Fibroblast of the aortic adventitia (primary cell): ENCODE measurements around the gene CALCOCO1. TPM values are rescaled to one million over a fixed set of nuclear protein-coding genes. Genes with fewer than 3 reads are reported as not detected.

Experiments
- DNase-seq: peaks from one replicate; pipeline ENCODE4 v3.0.0-alpha.2; 2010; ENCODE audit warnings: low read depth
- H3K4me3 ChIP-seq: 2 replicates; pipeline ENCODE4 v1.5.1; 2011; ENCODE audit warnings: low read depth, mild to moderate bottlenecking, control low read depth, low read length, moderate library complexity
- total RNA-seq: library from RNA; depleted of rRNA; stranded (reverse); fragments of >200 nt; gene quantifications from 2 replicates; pipeline ENCODE4 v1.2.3, GENCODE V29; 2012; ENCODE audit warnings: low replicate concordance
- TF ChIP-seq, protein P1 (sequence below): IDR thresholded peaks from 2 replicates; pipeline ENCODE4 v1.5.1; 2011; ENCODE audit warnings: mild to moderate bottlenecking, low read length, control low read depth, inconsistent platforms; ENCODE audit not compliant: insufficient read depth

The CALCOCO1 gene
- total RNA-seq, 1 donor = 96.2 TPM

DNA sequence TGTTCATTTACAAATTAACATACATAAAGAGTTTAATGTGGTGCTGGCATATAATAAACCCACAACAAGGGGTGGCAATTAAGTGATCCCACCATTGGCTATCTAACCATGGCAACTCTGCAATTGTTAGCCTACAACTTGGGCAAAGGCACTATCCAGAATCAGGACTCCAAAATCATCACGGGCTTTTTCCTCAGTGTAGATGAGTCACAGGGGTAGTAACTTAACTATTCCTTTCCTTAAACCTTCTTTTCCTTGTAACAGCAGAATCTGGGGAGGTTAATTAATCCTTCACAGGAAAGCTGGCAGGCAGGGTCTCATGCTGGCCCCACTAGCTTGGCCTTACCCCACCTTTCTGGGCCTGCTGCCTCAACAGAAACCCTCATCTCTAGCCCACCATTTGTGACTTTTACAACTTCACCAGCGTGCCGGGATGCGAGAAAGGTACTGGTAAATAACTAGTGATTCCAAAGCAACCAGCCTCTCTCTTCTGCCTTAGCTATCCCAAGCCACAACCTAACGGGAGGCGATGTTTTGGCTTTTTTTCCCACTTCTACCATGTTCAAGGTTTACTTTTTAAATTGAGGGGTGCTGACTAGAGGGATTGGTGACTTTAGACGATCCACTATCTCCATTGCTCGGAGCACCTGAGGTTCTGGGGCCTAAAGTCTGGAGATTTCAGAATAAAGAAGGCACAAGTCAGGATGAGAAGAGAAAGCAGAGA is 52.1 kb downstream of the CALCOCO1 start:
- H3K4me3 ChIP-seq = peak overlapping the region; percentile 99
- TF ChIP-seq, protein P1, sequence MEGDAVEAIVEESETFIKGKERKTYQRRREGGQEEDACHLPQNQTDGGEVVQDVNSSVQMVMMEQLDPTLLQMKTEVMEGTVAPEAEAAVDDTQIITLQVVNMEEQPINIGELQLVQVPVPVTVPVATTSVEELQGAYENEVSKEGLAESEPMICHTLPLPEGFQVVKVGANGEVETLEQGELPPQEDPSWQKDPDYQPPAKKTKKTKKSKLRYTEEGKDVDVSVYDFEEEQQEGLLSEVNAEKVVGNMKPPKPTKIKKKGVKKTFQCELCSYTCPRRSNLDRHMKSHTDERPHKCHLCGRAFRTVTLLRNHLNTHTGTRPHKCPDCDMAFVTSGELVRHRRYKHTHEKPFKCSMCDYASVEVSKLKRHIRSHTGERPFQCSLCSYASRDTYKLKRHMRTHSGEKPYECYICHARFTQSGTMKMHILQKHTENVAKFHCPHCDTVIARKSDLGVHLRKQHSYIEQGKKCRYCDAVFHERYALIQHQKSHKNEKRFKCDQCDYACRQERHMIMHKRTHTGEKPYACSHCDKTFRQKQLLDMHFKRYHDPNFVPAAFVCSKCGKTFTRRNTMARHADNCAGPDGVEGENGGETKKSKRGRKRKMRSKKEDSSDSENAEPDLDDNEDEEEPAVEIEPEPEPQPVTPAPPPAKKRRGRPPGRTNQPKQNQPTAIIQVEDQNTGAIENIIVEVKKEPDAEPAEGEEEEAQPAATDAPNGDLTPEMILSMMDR = no peak
- DNase-seq = peak; percentile 22

DNA sequence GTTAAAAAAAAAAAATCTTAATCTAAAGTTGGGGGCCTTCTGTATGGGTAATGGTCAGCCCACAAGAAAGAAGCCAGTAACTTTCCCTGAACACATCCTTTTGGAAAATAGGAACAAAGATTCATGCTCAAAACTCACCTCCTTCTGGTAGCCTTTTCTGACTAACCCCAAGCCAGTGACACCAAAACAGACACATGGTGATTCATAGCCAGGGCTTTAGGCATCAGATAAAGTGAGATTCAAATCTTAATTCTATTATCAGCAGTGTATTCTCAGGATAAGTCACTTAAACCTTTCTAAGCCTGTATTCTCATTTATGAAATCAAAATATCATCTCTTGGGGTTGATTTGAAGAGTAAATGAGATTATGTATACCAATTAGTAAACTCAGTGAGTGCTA is 56.3 kb downstream of the CALCOCO1 start:
- DNase-seq = no peak
- H3K4me3 ChIP-seq = no peak overlapping the region
- TF ChIP-seq, protein P1 = no peak

- no peak overlapping the region for H3K4me3 ChIP-seq
- TF ChIP-seq, protein P1 = no peak
- no peak for DNase-seq
Measured at GRCh38 chr12:53670308-53670707, 56.9 kb downstream of the CALCOCO1 start.

DNA sequence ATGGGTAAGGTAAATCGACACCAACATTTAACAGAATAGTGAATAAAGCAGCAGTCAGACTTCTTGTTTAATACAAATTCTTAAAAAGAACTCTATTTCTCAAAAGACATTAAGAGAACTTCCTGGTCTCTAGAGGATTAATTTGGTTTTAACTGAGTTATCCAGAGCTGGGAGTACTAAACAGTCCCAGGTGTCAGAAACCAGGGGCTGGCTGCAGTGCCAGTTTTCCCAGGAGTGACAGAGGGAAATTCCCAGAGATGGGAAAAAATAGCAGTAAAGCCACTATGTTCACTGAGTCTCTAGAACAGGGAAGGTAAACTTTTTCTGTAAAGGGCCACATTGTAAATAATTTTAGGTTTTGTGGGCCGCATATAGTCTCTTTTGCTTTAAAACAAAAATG is 60.2 kb downstream of the CALCOCO1 start:
- DNase-seq = no peak
- H3K4me3 ChIP-seq = no peak overlapping the region
- TF ChIP-seq, protein P1 = no peak

GRCh38 chr12:53664936-53665335 is 62.3 kb downstream of the CALCOCO1 start:
- DNase-seq = no peak
- TF ChIP-seq, protein P1 = no peak
- H3K4me3 ChIP-seq = no peak overlapping the region

DNA sequence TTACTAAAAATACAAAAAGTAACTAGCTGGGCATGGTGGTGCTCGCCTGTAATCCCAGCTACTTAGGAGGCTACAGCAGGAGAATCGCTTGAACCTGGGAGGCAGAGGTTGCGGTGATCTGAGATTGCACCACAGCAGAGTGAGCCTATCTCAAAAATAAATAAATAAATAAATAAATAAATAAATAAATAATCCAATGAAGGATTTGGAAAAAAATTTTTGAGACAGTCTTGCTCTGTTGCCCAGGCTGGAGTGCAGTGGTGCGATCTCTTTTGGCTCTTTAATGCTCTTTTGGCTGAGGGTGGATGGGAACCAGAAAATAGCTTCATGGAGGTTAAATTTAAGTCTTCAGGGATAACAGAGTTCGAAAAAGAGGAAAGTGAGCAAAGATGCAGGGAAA is 63.1 kb downstream of the CALCOCO1 start:
- DNase-seq = no peak
- no peak overlapping the region for H3K4me3 ChIP-seq
- TF ChIP-seq, protein P1 = no peak

DNA sequence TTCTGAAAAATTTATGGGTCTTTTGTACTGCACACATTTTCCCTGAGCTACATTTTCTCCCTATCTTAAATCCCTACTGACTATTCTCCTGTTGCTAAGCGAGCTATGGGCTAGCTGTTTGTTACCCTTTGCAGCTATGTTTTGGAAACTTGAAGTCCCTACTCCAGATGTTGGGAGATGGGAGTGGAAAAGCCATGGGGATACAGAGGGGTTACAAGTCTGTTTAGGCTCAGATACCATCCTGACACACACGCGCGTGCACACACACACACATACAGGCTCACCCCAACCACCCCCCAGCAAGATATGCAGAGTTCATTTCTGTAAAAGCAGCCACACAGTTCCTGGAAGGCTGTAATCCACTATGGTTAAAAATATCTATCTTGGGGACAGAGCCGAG is 67.2 kb downstream of the CALCOCO1 start:
- TF ChIP-seq, protein P1 = no peak
- DNase-seq = peak; percentile 63
- H3K4me3 ChIP-seq = peak overlapping the region; percentile 35
